DOHH2 (cell line): ENCODE results near the gene RGMB.

Experiments used
- H3F3A ChIP-seq: fragments of 200-600 bp; sonication (generic), shearing (Covaris generic); 2 replicates; pipeline ENCODE4 v1.6.0; 2016; ENCODE audit warnings: antibody characterized with exemption, mild to moderate bottlenecking; ENCODE audit not compliant: control insufficient read depth, insufficient read depth
- H3K27ac ChIP-seq: fragments of 200-600 bp; sonication (generic); 2 replicates; pipeline ENCODE4 v1.5.1; 2014; ENCODE audit warnings: low read depth, mild to moderate bottlenecking, low read length, moderate library complexity
- H3K27me3 ChIP-seq: fragments of 200-600 bp; sonication (generic); 2 replicates; pipeline ENCODE4 v1.6.1; 2014; ENCODE audit warnings: mild to moderate bottlenecking, low read length, mixed read lengths; ENCODE audit not compliant: control insufficient read depth
- H3K36me3 ChIP-seq: fragments of 200-600 bp; sonication (generic); 2 replicates; pipeline ENCODE4 v1.6.1; 2014; ENCODE audit warnings: mild to moderate bottlenecking, low read length, moderate library complexity, mixed read lengths; ENCODE audit not compliant: control insufficient read depth
- H3K4me1 ChIP-seq: fragments of 200-600 bp; sonication (generic); 2 replicates; pipeline ENCODE4 v1.6.1; 2014; ENCODE audit warnings: mild to moderate bottlenecking, low read length, mixed read lengths; ENCODE audit not compliant: control insufficient read depth
- H3K4me2 ChIP-seq: fragments of 200-600 bp; sonication (generic); 2 replicates; pipeline ENCODE4 v1.6.0; 2014; ENCODE audit warnings: mild to moderate bottlenecking, low read length, moderate library complexity
- H3K4me3 ChIP-seq: fragments of 200-600 bp; sonication (generic); 2 replicates; pipeline ENCODE4 v1.5.1; 2014; ENCODE audit warnings: mild to moderate bottlenecking, low read length, mixed read lengths
- H3K79me2 ChIP-seq: fragments of 200-600 bp; sonication (generic); 2 replicates; pipeline ENCODE4 v1.6.1; 2014; ENCODE audit warnings: mild to moderate bottlenecking, low read length, mixed read lengths; ENCODE audit not compliant: control insufficient read depth
- H3K9me2 ChIP-seq: fragments of 200-600 bp; sonication (generic); replicated peaks from 2 replicates; pipeline ENCODE4 v1.6.1; 2014; ENCODE audit warnings: mild to moderate bottlenecking, low read length, mixed read lengths; ENCODE audit not compliant: control insufficient read depth
- H3K9me3 ChIP-seq: fragments of 200-600 bp; sonication (generic); 2 replicates; pipeline ENCODE4 v1.6.1; 2014; ENCODE audit warnings: antibody characterized with exemption, low read length, mixed read lengths; ENCODE audit not compliant: control insufficient read depth, insufficient read depth
- H4K20me1 ChIP-seq: fragments of 200-600 bp; sonication (generic); 2 replicates; pipeline ENCODE4 v1.6.0; 2014; ENCODE audit warnings: low read depth, mild to moderate bottlenecking, antibody characterized with exemption, low read length, moderate library complexity; ENCODE audit not compliant: control insufficient read depth, insufficient read depth
- EZH2phosphoT487 ChIP-seq: fragments of 200-600 bp; sonication (generic); IDR thresholded peaks from 2 replicates; pipeline ENCODE4 v1.6.1; 2017; ENCODE audit warnings: borderline replicate concordance, mild to moderate bottlenecking, antibody characterized with exemption, low read length, moderate library complexity, mixed read lengths
- TF ChIP-seq, protein P1 (sequence below): fragments of 200-600 bp; sonication (generic); IDR thresholded peaks from one replicate; pipeline ENCODE4 v1.5.1; 2014; ENCODE audit warnings: antibody characterized with exemption, mild to moderate bottlenecking, low read depth, low read length; ENCODE audit not compliant: poor library complexity, severe bottlenecking

RGMB gene

DNA sequence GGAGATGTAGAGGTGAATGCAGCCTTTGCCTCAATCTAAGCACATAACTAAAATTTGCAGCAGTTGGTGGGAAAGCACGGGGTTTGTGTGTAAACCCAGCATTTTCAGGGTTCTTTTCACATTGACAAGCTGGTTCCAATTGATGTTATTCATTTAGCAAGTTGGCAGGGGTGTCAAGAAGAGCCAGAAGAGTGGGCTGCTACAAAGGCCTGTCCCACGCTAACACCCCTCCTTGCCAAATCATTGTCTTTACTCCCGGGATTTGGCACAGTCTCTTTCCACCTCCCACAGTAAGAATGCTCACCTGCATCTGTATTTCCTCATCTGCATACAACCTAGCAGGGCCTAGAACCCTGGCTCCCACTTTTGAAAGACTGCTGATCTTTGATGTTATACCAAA is 11.8 kb downstream of the RGMB start:
- Histone ChIP-seq H3K36me3 (peaks cover 34% of the 10 kb centered on the region), H3K4me3 (no peak overlapping the region), H3K79me2 (peaks cover 55% of the 10 kb centered on the region), H3K9me3 (no peaks in the 10 kb centered on the region), H3F3A (no peaks in the 10 kb centered on the region), H3K4me1 (no peaks in the 10 kb centered on the region), H4K20me1 (no peaks in the 10 kb centered on the region), H3K9me2 (no peaks in the 10 kb centered on the region), H3K27ac (no peak overlapping the region), H3K27me3 (no peaks in the 10 kb centered on the region), H3K4me2 (no peak overlapping the region)
- TF ChIP-seq, protein P1, sequence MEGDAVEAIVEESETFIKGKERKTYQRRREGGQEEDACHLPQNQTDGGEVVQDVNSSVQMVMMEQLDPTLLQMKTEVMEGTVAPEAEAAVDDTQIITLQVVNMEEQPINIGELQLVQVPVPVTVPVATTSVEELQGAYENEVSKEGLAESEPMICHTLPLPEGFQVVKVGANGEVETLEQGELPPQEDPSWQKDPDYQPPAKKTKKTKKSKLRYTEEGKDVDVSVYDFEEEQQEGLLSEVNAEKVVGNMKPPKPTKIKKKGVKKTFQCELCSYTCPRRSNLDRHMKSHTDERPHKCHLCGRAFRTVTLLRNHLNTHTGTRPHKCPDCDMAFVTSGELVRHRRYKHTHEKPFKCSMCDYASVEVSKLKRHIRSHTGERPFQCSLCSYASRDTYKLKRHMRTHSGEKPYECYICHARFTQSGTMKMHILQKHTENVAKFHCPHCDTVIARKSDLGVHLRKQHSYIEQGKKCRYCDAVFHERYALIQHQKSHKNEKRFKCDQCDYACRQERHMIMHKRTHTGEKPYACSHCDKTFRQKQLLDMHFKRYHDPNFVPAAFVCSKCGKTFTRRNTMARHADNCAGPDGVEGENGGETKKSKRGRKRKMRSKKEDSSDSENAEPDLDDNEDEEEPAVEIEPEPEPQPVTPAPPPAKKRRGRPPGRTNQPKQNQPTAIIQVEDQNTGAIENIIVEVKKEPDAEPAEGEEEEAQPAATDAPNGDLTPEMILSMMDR: no peak
- TF ChIP-seq EZH2phosphoT487: no peak

DNA sequence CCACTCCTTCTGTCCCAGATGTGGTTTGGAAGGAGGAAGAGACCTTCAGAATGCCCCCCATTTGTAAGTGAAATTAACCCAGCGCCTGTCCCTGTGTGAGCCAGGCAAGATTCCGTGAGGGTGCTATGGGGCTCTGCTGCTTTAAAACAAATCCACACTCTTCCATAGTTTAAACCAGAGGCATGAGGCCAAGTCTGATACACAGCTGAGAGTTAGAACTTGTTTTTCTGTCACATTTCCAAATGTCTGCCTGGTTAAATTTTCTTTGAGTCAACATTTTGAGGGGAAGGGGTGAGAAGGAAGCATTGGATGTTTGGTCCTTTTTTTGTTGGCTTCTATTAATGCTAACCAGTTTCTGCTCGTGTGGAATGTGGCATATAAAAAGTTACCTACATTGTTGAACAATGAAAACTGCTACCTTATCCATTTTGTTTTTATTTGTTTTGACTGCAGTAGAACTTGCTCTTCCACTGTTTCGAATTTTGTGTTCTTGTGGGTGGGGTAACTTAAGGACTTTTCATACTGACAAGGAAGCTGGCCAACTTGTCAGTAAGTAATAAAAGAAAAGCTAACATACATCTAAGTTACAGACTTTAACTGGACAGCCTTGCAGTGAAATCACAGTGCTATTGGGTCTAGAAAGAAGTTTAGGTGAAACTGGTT is 12.9 kb downstream of the RGMB start:
- H3K4me2 ChIP-seq: no peak overlapping the region
- no peaks in the 10 kb centered on the region for H3K9me2 ChIP-seq
- peaks cover 25% of the 10 kb centered on the region for H3K36me3 ChIP-seq
- TF ChIP-seq, protein P1: no peak
- TF ChIP-seq EZH2phosphoT487: no peak
- peaks cover 52% of the 10 kb centered on the region for H3K79me2 ChIP-seq
- H3K4me1 ChIP-seq: no peaks in the 10 kb centered on the region
- H3K27me3 ChIP-seq: no peaks in the 10 kb centered on the region
- H4K20me1 ChIP-seq: no peaks in the 10 kb centered on the region
- H3K27ac ChIP-seq: no peak overlapping the region
- H3K4me3 ChIP-seq: no peak overlapping the region
- no peaks in the 10 kb centered on the region for H3F3A ChIP-seq
- no peaks in the 10 kb centered on the region for H3K9me3 ChIP-seq

DNA sequence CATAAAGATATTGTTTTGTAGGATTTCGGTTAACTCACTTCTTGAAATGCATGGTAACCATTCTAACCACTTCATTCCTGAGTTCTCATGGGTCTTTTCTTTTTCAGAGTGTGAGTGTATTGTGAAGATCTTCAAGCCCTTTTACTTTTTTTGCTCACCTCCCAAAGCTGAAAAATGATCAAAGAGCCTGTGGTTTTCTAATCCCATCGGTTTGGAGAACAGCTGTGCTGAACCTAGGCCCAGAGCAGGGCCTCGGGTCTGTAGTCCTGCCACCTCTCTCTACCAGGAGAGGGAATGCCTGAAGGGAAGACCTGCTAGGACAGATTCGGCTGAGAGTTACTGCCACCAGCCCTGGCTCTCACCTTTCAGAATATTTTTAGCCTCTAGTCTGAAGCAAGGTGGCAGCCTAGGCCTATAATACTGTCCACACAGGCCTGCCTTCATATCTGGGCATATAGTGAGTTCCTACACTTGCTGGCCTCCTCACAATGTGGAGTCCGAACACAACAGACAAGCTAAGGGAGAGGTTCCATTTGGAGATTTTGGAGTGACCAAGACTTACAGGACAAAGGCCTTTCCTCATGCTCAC is 13.8 kb downstream of the RGMB start:
- H3K36me3 ChIP-seq: peaks cover 18% of the 10 kb centered on the region
- H3K79me2 ChIP-seq: peaks cover 49% of the 10 kb centered on the region
- no peaks in the 10 kb centered on the region for H3K9me2 ChIP-seq
- H4K20me1 ChIP-seq: no peaks in the 10 kb centered on the region
- no peak overlapping the region for H3K4me3 ChIP-seq
- H3K4me2 ChIP-seq: no peak overlapping the region
- no peaks in the 10 kb centered on the region for H3K9me3 ChIP-seq
- H3K27ac ChIP-seq: no peak overlapping the region
- no peaks in the 10 kb centered on the region for H3K4me1 ChIP-seq
- no peaks in the 10 kb centered on the region for H3K27me3 ChIP-seq
- no peaks in the 10 kb centered on the region for H3F3A ChIP-seq
- TF ChIP-seq, protein P1: no peak
- TF ChIP-seq EZH2phosphoT487: no peak
